Mesenteric fat pad (tissue), 1 donor: ENCODE results near the gene TRAF3. TPM values are rescaled to one million over a fixed set of nuclear protein-coding genes. Genes with fewer than 3 reads are reported as not detected.
"Not testable (repeated sequence)": the region's sequence is repeated elsewhere in the genome, so short reads cannot be mapped to it uniquely, and the experiment has no call there.

Experiments used
- DNase-seq: peaks from one replicate; pipeline ENCODE4 v3.0.0-alpha.2; 2020; ENCODE audit warnings: low spot score
- total RNA-seq: library from RNA; stranded (reverse); fragmentation: NEBNext Ultra II Directional; extraction: Animal tissue kit (Norgen Biotek cat#: 25700); gene quantifications from one replicate; pipeline ENCODE4 v1.2.1, GENCODE V29; 2021
- donor health status: DM: yes; HTN: yes; CAD: no.

TRAF3 gene
- total RNA-seq, 1 donor from 2014 or later, result 33.3 TPM

GRCh38 chr14:102922490-102923200 is 145.4 kb downstream of the TRAF3 start, which contains the start of gene AMN:
Gene AMN, plus strand, starts transcription at chr14:102922663. Its CDS starts 26 bp downstream, at chr14:102922689.
- no peak for DNase-seq

GRCh38 chr14:102923201-102923924 is 146.1 kb downstream of the TRAF3 start:
- no peak for DNase-seq

GRCh38 chr14:102923925-102924486 is 146.8 kb downstream of the TRAF3 start:
- DNase-seq, result no peak

- no peak for DNase-seq
Measured at GRCh38 chr14:102924632-102925588, 147.7 kb downstream of the TRAF3 start.

- DNase-seq, result no peak
Measured at GRCh38 chr14:102925646-102926045, 148.4 kb downstream of the TRAF3 start.

- no peak for DNase-seq
Measured at GRCh38 chr14:102926104-102926503, 148.9 kb downstream of the TRAF3 start.

GRCh38 chr14:102926840-102927239 is 149.6 kb downstream of the TRAF3 start:
- not testable (repeated sequence) for DNase-seq

GRCh38 chr14:102927346-102927877 is 150.2 kb downstream of the TRAF3 start:
- no peak for DNase-seq

- no peak for DNase-seq
Measured at GRCh38 chr14:102927878-102928411, 150.7 kb downstream of the TRAF3 start.

- no peak for DNase-seq
Measured at GRCh38 chr14:102928412-102929240, 151.4 kb downstream of the TRAF3 start.

GRCh38 chr14:102929241-102930137 is 152.2 kb downstream of the TRAF3 start:
- no peak for DNase-seq

GRCh38 chr14:102930138-102930752 is 153.0 kb downstream of the TRAF3 start:
- no peak for DNase-seq

GRCh38 chr14:102930753-102931579 is 153.7 kb downstream of the TRAF3 start:
- DNase-seq, result no peak

GRCh38 chr14:102931580-102932285 is 154.5 kb downstream of the TRAF3 start:
- DNase-seq, result no peak

GRCh38 chr14:102932484-102933248 is 155.4 kb downstream of the TRAF3 start:
- no peak for DNase-seq
